B cell (primary cell): ENCODE results near the gene CALM1.

Source experiments
- CTCF ChIP-seq: fragments of 200-600 bp; IDR thresholded peaks from one replicate; pipeline ENCODE4 v1.8.0; 2022; ENCODE audit warnings: antibody characterized with exemption, mild to moderate bottlenecking
- EZH2 ChIP-seq: IDR thresholded peaks from 2 replicates; pipeline ENCODE4 v1.6.1; 2012; ENCODE audit warnings: borderline replicate concordance, low read depth, mild to moderate bottlenecking, moderate library complexity, low read length; ENCODE audit not compliant: insufficient read depth, poor library complexity, severe bottlenecking

GRCh38 chr14:90447720-90448497 lies 51.1 kb downstream of the CALM1 start:
- TF ChIP-seq CTCF: no peak
- TF ChIP-seq EZH2: no peak
